ENCODE measurements around the gene JAK2. TPM values are rescaled to one million over a fixed set of nuclear protein-coding genes. Genes with fewer than 3 reads are reported as not detected.
"Not testable (repeated sequence)": the region's sequence is repeated elsewhere in the genome, so short reads cannot be mapped to it uniquely, and the experiment has no call there.

The JAK2 gene
- total and polyA plus RNA-seq, 4 donors: 5.3 to 30.5 (median 17.1) TPM

DNA sequence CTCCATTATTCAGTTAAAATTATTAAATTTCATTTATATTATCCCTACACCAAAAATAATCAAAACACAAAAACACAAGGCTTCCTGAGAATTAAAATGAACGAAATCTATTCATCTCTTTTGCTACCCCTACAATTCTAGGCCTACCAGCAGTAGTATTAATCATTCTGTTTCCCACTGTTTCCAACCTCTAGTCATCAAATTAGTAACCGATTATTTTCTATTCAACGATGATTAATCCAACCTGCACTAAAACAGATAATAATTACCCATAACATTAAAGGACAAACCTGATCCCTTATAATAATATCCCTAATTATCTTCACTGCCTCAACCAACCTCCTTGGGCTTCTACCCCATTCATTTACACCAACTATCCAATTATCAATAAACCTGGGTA is 114.4 kb downstream of the JAK2 start:
- H3K27ac ChIP-seq (ENCODE audit: low read depth in 1 of 2, low read length in 1 of 2): no peak overlapping the region
- no peak overlapping the region for H3K4me3 ChIP-seq
- DNase-seq: no peak
- H3K27me3 ChIP-seq (ENCODE audit: control insufficient read depth in 3 of 3, insufficient read depth in 3 of 3, low read length in 2 of 3): no peaks in the 10 kb centered on the region
- TF ChIP-seq, protein P1, sequence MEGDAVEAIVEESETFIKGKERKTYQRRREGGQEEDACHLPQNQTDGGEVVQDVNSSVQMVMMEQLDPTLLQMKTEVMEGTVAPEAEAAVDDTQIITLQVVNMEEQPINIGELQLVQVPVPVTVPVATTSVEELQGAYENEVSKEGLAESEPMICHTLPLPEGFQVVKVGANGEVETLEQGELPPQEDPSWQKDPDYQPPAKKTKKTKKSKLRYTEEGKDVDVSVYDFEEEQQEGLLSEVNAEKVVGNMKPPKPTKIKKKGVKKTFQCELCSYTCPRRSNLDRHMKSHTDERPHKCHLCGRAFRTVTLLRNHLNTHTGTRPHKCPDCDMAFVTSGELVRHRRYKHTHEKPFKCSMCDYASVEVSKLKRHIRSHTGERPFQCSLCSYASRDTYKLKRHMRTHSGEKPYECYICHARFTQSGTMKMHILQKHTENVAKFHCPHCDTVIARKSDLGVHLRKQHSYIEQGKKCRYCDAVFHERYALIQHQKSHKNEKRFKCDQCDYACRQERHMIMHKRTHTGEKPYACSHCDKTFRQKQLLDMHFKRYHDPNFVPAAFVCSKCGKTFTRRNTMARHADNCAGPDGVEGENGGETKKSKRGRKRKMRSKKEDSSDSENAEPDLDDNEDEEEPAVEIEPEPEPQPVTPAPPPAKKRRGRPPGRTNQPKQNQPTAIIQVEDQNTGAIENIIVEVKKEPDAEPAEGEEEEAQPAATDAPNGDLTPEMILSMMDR (IDR thresholded peaks at IDR 0.05; ENCODE audit: control extremely low read depth, extremely low read depth): no peak
- no peak for ATAC-seq (ENCODE audit: insufficient read depth, low FRiP score)
- peaks cover 0 to 4% (median 1%) of the 10 kb centered on the region in 4 donors for H3K9me3 ChIP-seq (ENCODE audit: control insufficient read depth in 4 of 4, insufficient read depth in 3 of 4, low read length in 3 of 4)
- no peaks in the 10 kb centered on the region for H3K4me1 ChIP-seq (ENCODE audit: control insufficient read depth in 5 of 5, insufficient read depth in 5 of 5, low read length in 5 of 5)
- H3K9ac ChIP-seq (ENCODE audit: insufficient read depth in 1 of 2, low read length in 2 of 2): no peak overlapping the region
- peaks cover 0 to 15% (median 11%) of the 10 kb centered on the region in 4 donors for H3K36me3 ChIP-seq (ENCODE audit: control insufficient read depth in 4 of 4, insufficient read depth in 4 of 4, low read length in 4 of 4)
- 96 to 100% methylated on average over 3 of the region's 3 CpGs for WGBS, 2 donors

DNA sequence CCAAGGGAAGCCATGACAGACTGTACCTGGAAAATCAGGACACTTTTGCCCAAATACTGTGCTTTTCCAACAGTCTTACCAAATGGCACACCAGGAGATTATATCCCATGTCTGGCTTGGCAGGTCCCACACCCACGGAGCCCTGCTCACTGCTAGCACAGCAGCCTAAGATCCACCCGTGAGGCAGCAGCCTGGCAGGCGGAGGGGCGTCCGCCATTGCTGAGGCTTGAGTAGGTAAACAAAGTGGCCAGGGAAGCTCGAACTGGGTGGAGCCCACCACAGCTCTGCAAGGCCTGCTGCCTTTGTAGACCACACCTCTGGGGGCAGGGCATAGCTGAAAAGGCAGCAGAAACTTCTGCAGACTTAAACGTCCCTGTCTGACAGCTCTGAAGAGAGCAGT is 116.1 kb downstream of the JAK2 start:
- H3K9me3 ChIP-seq (ENCODE audit: control insufficient read depth in 4 of 4, insufficient read depth in 3 of 4, low read length in 3 of 4); H3K4me3 ChIP-seq; DNase-seq; ATAC-seq (ENCODE audit: insufficient read depth, low FRiP score); H3K4me1 ChIP-seq (ENCODE audit: control insufficient read depth in 5 of 5, insufficient read depth in 5 of 5, low read length in 5 of 5); H3K27ac ChIP-seq (ENCODE audit: low read depth in 1 of 2, low read length in 1 of 2); H3K27me3 ChIP-seq (ENCODE audit: control insufficient read depth in 3 of 3, insufficient read depth in 3 of 3, low read length in 2 of 3); H3K9ac ChIP-seq (ENCODE audit: insufficient read depth in 1 of 2, low read length in 2 of 2): not testable (repeated sequence)
- H3K36me3 ChIP-seq (ENCODE audit: control insufficient read depth in 4 of 4, insufficient read depth in 4 of 4, low read length in 4 of 4): peaks cover 0 to 15% (median 11%) of the 10 kb centered on the region in 4 donors
- WGBS, 2 donors: 97 to 98% methylated on average over 7 of the region's 7 CpGs

DNA sequence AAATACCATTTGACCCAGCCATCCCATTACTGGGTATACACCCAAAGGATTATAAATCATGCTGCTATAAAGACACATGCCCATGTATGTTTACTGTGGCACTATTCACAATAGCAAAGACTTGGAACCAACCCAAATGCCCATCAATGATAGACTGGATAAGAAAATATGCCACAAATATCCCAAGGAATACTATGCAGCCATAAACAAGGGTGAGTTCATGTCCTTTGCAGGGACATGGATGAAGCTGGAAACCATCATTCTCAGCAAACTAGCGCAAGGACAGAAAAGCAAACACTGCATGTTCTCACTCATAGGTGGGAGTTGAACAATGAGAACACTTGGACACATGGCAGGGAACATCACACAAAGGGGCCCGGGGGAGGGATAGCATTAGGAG is 121.4 kb downstream of the JAK2 start:
- H3K9ac ChIP-seq (ENCODE audit: insufficient read depth in 1 of 2, low read length in 2 of 2); H3K4me1 ChIP-seq (ENCODE audit: control insufficient read depth in 5 of 5, insufficient read depth in 5 of 5, low read length in 5 of 5); H3K4me3 ChIP-seq; H3K27ac ChIP-seq (ENCODE audit: low read depth in 1 of 2, low read length in 1 of 2); DNase-seq; H3K27me3 ChIP-seq (ENCODE audit: control insufficient read depth in 3 of 3, insufficient read depth in 3 of 3, low read length in 2 of 3); ATAC-seq (ENCODE audit: insufficient read depth, low FRiP score): not testable (repeated sequence)
- Histone ChIP-seq H3K36me3 (ENCODE audit: control insufficient read depth in 4 of 4, insufficient read depth in 4 of 4, low read length in 4 of 4) (peaks cover under 1 to 12% (median 4%) of the 10 kb centered on the region in 4 donors), H3K9me3 (ENCODE audit: control insufficient read depth in 4 of 4, insufficient read depth in 3 of 4, low read length in 3 of 4) (peaks cover 0 to 10% (median under 1%) of the 10 kb centered on the region in 4 donors)
- 95 to 100% methylated on average over 2 of the region's 2 CpGs for WGBS, 2 donors

DNA sequence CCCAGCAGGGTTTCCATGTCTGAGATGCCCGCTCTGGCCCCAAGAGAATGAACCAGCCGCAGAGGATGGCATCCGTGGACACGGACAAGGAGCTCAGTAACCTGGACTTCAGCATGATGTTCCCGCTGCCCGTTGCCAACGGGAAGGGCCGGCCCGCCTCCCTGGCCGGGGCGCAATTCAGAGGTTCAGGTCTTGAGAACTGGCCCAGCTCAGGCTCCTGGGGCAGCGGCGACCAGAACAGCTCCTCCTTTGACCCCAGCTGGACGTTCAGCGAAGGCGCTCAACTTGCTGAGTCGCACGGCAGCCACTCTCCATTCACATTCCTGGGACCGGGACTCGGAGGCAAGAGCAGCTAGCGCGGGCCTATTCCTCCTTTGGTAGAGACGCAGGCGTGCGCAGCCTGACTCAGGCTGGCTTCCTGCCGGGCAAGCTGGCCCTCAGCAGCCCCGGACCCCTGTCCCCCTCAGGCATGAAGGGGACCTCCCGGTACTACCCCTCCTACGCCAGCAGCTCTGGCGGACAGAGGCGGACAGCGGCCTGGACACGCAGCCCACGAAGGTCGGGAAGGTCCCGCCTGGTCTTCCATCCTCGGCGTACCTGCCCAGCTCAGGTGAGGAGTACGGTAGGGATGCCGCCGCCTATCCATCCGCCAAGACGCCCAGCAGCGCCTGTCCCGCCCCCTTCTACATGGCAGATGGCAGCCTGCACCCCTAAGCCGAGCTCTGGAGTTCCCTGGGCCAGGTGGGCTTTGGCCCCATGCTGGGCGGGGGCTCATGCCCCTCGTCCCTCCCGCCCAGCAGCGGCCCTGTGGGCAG is 126.0 kb downstream of the JAK2 start:
- TF ChIP-seq, protein P1 (IDR thresholded peaks at IDR 0.05; ENCODE audit: control extremely low read depth, extremely low read depth): no peak
- Histone ChIP-seq H3K27me3 (ENCODE audit: control insufficient read depth in 3 of 3, insufficient read depth in 3 of 3, low read length in 2 of 3) (no peaks in the 10 kb centered on the region), H3K9me3 (ENCODE audit: control insufficient read depth in 4 of 4, insufficient read depth in 3 of 4, low read length in 3 of 4) (peaks cover 0 to 26% (median 0%) of the 10 kb centered on the region in 4 donors), H3K36me3 (ENCODE audit: control insufficient read depth in 4 of 4, insufficient read depth in 4 of 4, low read length in 4 of 4) (peaks cover 15 to 32% (median 24%) of the 10 kb centered on the region in 4 donors), H3K27ac (ENCODE audit: low read depth in 1 of 2, low read length in 1 of 2) (no peak overlapping the region), H3K4me3 (no peak overlapping the region), H3K4me1 (ENCODE audit: control insufficient read depth in 5 of 5, insufficient read depth in 5 of 5, low read length in 5 of 5) (no peaks in the 10 kb centered on the region), H3K9ac (ENCODE audit: insufficient read depth in 1 of 2, low read length in 2 of 2) (no peak overlapping the region)
- DNase-seq (no peak), ATAC-seq (ENCODE audit: insufficient read depth, low FRiP score) (no peak)
- WGBS, 2 donors: 98 to 99% methylated on average over 50 of the region's 50 CpGs

Data from lung (tissue), 12 donors.